MM.1S (cell line): ENCODE data around the gene ITGA2B.

Source experiments
- EZH2 ChIP-seq: fragments of 300-600 bp; sonication (generic); optimal IDR thresholded peaks from 2 replicates; pipeline ENCODE3; 2017; ENCODE audit warnings: low read depth, mild to moderate bottlenecking, antibody characterized with exemption, low read length, mixed read lengths
- EZH2phosphoT487 ChIP-seq: fragments of 300-600 bp; sonication (generic); IDR thresholded peaks from 2 replicates; pipeline ENCODE4 v1.6.1; 2018; ENCODE audit warnings: antibody characterized with exemption, low read length
- TF ChIP-seq, protein P1 (sequence below): fragments of 300-600 bp; sonication (generic); IDR thresholded peaks from 2 replicates; pipeline ENCODE4 v1.5.1; 2016; ENCODE audit warnings: antibody characterized with exemption, low read length, mixed read lengths

DNA sequence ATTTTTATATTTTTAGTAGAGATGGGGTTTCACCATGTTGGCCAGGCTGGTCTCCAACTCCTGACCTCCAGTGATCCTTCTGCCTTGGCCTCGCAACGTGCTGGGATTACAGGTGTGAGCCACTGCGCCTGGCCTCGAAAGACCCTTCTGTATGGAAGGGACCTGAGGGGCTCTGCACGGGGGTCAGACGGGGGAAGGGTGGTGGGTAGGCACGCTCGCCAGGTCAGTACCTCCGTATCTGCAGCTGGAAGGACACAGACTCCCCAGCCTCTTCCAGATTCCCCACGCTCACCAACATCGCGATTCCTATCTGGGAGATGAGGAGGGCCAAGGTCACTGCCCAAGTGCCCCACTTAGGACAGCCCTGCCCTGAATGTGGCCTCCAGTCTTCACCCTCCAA is 12.7 kb downstream of the ITGA2B start:
- TF ChIP-seq, protein P1, sequence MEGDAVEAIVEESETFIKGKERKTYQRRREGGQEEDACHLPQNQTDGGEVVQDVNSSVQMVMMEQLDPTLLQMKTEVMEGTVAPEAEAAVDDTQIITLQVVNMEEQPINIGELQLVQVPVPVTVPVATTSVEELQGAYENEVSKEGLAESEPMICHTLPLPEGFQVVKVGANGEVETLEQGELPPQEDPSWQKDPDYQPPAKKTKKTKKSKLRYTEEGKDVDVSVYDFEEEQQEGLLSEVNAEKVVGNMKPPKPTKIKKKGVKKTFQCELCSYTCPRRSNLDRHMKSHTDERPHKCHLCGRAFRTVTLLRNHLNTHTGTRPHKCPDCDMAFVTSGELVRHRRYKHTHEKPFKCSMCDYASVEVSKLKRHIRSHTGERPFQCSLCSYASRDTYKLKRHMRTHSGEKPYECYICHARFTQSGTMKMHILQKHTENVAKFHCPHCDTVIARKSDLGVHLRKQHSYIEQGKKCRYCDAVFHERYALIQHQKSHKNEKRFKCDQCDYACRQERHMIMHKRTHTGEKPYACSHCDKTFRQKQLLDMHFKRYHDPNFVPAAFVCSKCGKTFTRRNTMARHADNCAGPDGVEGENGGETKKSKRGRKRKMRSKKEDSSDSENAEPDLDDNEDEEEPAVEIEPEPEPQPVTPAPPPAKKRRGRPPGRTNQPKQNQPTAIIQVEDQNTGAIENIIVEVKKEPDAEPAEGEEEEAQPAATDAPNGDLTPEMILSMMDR, result no peak
- no peak for TF ChIP-seq EZH2phosphoT487
- no peak for TF ChIP-seq EZH2
